Ovary (tissue), 9 donors: ENCODE measurements around the gene FGFR3. TPM values are rescaled to one million over a fixed set of nuclear protein-coding genes. Genes with fewer than 3 reads are reported as not detected.

Source experiments
- DNase-seq, 5 donors: peaks; one replicate each; pipeline ENCODE4 v3.0.0-alpha.2; 2019 to 2020
- H3K27ac ChIP-seq, 2 donors: fragments of 200-600 bp; one replicate each; pipeline versions ENCODE4 v1.5.1 to v1.8.0; 2019 to 2022
- H3K27me3 ChIP-seq: fragments of 200-600 bp; one replicate; pipeline ENCODE4 v1.8.0; 2022
- H3K36me3 ChIP-seq: fragments of 200-600 bp; sonication (generic); one replicate; pipeline ENCODE4 v1.5.1; 2019
- H3K4me1 ChIP-seq: one replicate; pipeline ENCODE4 v1.8.1; 2013; ENCODE audit warnings: mild to moderate bottlenecking, moderate library complexity; ENCODE audit not compliant: insufficient read depth
- H3K4me3 ChIP-seq: fragments of 200-600 bp; sonication (generic); one replicate; pipeline ENCODE4 v1.5.1; 2017
- H3K9me3 ChIP-seq, 2 donors: fragments of 200-600 bp in 1 of 2; sonication (generic) in 1 of 2; one replicate each; pipeline versions ENCODE4 v1.5.1 to v1.8.1; 2013 to 2019; ENCODE audit warnings: mild to moderate bottlenecking in 1 of 2, moderate library complexity in 1 of 2
- EP300 ChIP-seq: sonication (generic); formaldehyde crosslinking; IDR thresholded peaks from one replicate; pipeline ENCODE4 v1.6.1; 2017; ENCODE audit warnings: antibody characterized with exemption
- POLR2A ChIP-seq: fragments of 450-650 bp; IDR thresholded peaks from one replicate; pipeline ENCODE4 v1.6.1; 2017; ENCODE audit warnings: antibody characterized with exemption, mild to moderate bottlenecking, moderate library complexity
- WGBS, 3 donors: extraction: QIAGEN DNeasy Blood & Tissue Kit in 1 of 3; methylation state at CpG; one replicate each; pipeline versions ENCODE4 v1.1.5 to v1.1.7; 2013 to 2017; 5-methylcytosine and 5-hydroxymethylcytosine counted together
- intact Hi-C, 4 donors: fragments of 100-400 bp; cut with DNase I; formaldehyde crosslinking; loops; one replicate each; pipeline versions ENCODE4 v1.11.0 to v1.15.1; 2022 to 2023
- polyA plus RNA-seq, 2 donors: library from polyadenylated mRNA; stranded (reverse); fragments of 200-250 nt in 1 of 2; fragments of 350-450 nt in 1 of 2; fragmentation: Illumina TruSeq in 1 of 2; extraction: RNeasy Lipid Tissue Mini Kit (QIAGEN cat#74804) in 1 of 2; gene quantifications; one replicate each; pipeline ENCODE4 v1.2.3, GENCODE V29; 2013 to 2014
- total RNA-seq, 7 donors: library from RNA; depleted of rRNA in 2 of 7; stranded (reverse); fragments of >200 nt in 2 of 7; fragmentation: NEBNext Ultra II Directional in 3 of 7; extraction: Animal tissue kit (Norgen Biotek cat#: 25700) in 3 of 7; gene quantifications; one replicate each; pipeline versions ENCODE4 v1.1.0 to v1.2.4, GENCODE V29; 2016 to 2023
- TF ChIP-seq, protein P1 (sequence below), 3 donors: fragments of 450-650 bp in 2 of 3; fragments of 200-600 bp in 1 of 3; IDR thresholded peaks; one replicate each; pipeline versions ENCODE4 v1.5.1 to v1.8.0; 2016 to 2022; ENCODE audit warnings: antibody characterized with exemption in 3 of 3, mild to moderate bottlenecking in 1 of 3
- donor health status: DM: no; HTN: no; CAD: no; lungs with moderate emphysema.
- donor health status: DM: no; HTN: no; CAD: no.
- donor health status: Bipolar disorder and iron deficiency.
- donor health status: DM: yes; HTN: yes; CAD: no.
- donor health status: DM: no; HTN: no; CAD: no.
- donor health status: DM: yes; HTN: yes; CAD: no.

FGFR3 gene
- total and polyA plus RNA-seq, 9 donors, result 0.12 to 9.2 (median 0.57) TPM

DNA sequence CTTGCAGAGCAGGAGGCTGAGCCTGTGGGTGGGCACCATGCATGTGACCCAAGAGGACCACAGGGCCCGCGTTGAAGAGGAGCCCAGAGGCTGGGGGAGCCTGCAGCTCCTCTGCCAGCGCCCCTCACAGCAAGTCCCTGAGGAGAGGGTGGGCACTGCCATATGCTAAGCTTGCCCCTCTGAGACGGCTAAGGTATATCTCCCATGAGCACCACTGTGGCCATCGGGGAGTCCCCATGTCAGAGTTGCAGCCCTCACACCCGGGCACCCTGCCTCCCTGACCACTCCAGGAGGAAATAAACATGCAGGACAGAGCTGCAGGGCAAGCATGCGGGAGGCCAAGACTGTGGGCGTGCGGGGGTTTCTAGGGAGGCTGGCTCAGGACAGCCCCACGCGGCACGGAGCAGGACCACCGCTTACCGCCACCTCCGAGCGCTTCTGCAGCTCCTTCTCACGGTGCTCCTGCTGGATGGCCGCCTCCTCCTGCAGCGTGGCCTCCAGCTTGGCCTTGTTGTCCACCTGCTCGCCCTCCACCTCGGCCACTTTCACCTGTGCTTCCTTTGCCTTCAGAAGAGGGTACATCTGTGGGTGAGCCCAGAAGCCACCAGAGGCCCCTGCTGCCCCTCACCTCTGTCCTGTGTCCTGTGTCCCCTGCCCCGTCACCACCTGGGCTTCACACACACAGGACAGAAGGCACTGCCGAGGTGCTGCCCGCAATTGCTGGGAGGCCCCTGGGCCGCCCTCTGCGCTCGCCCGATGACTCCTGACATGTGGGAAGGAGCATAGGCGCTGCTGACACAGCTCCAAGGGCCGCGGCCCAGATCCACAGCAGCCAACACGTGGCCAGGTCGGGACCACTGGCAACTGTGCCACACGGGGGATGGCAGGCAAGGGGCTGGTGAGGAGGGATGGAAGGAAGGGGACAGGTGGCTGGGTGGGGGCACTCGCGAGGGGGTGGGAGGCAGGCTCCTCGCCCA is 29.8 kb downstream of the FGFR3 start:
- no peak overlapping the region for H3K4me3 ChIP-seq
- intact Hi-C loops, result no loop called here
- no peaks in the 10 kb centered on the region for H3K36me3 ChIP-seq
- TF ChIP-seq, protein P1, sequence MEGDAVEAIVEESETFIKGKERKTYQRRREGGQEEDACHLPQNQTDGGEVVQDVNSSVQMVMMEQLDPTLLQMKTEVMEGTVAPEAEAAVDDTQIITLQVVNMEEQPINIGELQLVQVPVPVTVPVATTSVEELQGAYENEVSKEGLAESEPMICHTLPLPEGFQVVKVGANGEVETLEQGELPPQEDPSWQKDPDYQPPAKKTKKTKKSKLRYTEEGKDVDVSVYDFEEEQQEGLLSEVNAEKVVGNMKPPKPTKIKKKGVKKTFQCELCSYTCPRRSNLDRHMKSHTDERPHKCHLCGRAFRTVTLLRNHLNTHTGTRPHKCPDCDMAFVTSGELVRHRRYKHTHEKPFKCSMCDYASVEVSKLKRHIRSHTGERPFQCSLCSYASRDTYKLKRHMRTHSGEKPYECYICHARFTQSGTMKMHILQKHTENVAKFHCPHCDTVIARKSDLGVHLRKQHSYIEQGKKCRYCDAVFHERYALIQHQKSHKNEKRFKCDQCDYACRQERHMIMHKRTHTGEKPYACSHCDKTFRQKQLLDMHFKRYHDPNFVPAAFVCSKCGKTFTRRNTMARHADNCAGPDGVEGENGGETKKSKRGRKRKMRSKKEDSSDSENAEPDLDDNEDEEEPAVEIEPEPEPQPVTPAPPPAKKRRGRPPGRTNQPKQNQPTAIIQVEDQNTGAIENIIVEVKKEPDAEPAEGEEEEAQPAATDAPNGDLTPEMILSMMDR (IDR thresholded peaks at IDR 0.05), result no peak
- TF ChIP-seq EP300, result no peak
- TF ChIP-seq POLR2A, result no peak
- peaks cover 2% of the 10 kb centered on the region for H3K4me1 ChIP-seq
- no peak for DNase-seq
- no peaks in the 10 kb centered on the region for H3K9me3 ChIP-seq
- H3K27me3 ChIP-seq, result no peaks in the 10 kb centered on the region
- WGBS, 3 donors, result 89 to 90% (median 89%) methylated on average over 37 of the region's 37 CpGs
- H3K27ac ChIP-seq, result no peak overlapping the region

DNA sequence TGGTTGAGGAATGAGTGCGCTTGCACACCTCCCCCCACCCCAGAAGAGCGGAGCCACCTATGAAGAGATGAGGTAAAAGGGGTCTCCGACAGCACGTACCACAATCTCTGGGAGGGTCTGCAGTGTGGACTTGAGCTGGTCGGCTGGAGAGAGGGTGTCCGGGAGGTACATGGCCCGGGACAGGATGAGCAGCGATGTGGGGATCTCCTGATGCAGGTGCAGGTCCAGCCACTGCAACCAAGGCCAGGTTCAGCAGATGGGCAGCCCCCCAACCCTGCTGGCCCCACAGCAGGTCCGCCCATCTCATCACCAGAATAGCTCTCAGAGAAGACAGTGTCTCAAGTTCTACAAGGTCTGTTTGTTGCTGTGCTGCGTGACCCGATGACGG is 30.4 kb downstream of the FGFR3 start:
- Histone ChIP-seq H3K4me3 (no peak overlapping the region), H3K36me3 (no peaks in the 10 kb centered on the region), H3K27ac (no peak overlapping the region), H3K4me1 (peaks cover 2% of the 10 kb centered on the region), H3K27me3 (no peaks in the 10 kb centered on the region), H3K9me3 (no peaks in the 10 kb centered on the region)
- 93 to 94% (median 93%) methylated on average over 12 of the region's 12 CpGs for WGBS, 3 donors
- no peak for DNase-seq
- TF ChIP-seq POLR2A, result no peak
- TF ChIP-seq, protein P1 (IDR thresholded peaks at IDR 0.05), result no peak
- no peak for TF ChIP-seq EP300
- intact Hi-C loops, result no loop called here

DNA sequence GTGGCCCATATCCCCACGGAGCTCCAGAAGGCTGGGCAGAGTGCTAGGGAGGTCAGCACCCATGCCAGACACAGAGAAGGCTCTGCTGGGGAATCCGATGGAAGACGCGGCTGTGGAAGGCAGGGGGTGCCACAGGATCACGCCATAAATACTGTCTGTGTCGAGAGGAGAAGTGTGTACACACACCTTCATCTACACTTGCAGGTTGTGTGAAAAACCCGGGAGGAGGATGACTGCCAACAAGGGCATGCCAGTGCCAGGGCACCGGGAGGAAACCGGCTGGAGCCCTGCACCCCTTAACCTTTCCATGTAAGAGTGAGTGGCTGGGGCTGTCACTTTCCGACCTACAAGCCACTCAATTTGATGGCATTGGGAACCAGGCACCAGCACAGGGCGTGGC is 31.7 kb downstream of the FGFR3 start:
- no peak for DNase-seq
- WGBS, 3 donors, result 82 to 83% (median 83%) methylated on average over 11 of the region's 11 CpGs
- TF ChIP-seq, protein P1 (IDR thresholded peaks at IDR 0.05), result no peak
- TF ChIP-seq POLR2A (no peak), EP300 (no peak)
- Histone ChIP-seq H3K27me3 (no peaks in the 10 kb centered on the region), H3K36me3 (no peaks in the 10 kb centered on the region), H3K27ac (no peak overlapping the region), H3K4me1 (no peaks in the 10 kb centered on the region), H3K4me3 (no peak overlapping the region), H3K9me3 (no peaks in the 10 kb centered on the region)
- intact Hi-C loops, result no loop called here

DNA sequence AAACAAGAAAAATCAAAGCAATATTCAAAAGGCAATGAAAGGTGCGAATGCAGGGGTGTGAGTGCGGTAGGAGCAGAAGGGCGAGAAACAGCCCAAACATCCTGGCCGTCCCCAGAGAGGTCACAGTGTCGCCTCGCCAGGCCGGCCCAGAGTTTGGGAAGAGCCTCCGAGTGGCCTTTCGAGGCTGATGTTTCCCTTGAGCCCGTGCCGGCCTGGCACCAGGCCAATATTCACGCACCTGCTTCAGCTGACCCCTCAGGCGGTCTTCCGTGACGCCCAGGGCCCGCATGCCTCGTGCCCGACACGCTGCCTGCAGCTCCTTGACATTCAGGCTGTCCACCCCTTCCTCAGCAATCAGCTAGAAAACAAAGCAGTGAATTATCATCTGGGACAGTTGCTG is 32.2 kb downstream of the FGFR3 start:
- no peak for DNase-seq
- TF ChIP-seq, protein P1 (IDR thresholded peaks at IDR 0.05), result no peak
- intact Hi-C loops, result no loop called here
- Histone ChIP-seq H3K4me1 (no peaks in the 10 kb centered on the region), H3K27me3 (no peaks in the 10 kb centered on the region), H3K4me3 (no peak overlapping the region), H3K27ac (no peak overlapping the region), H3K36me3 (no peaks in the 10 kb centered on the region), H3K9me3 (no peaks in the 10 kb centered on the region)
- 71 to 76% (median 73%) methylated on average over 19 of the region's 19 CpGs for WGBS, 3 donors
